Fibroblast of lung (primary cell): ENCODE measurements around the gene NRARP.

Experiments
- EZH2 ChIP-seq: IDR thresholded peaks from 2 replicates; pipeline ENCODE4 v1.5.1; 2012; ENCODE audit warnings: low read length, control low read depth, mild to moderate bottlenecking; ENCODE audit errors: missing control alignments
- TF ChIP-seq, protein P1 (sequence below), 2 donors: IDR thresholded peaks in 1 of 2; conservative IDR thresholded peaks in 1 of 2; 1 replicate in 1 of 2; 2 replicates in 1 of 2; pipeline ENCODE4 v1.5.1; 2011 to 2012; ENCODE audit warnings: low read length in 2 of 2, control low read depth in 1 of 2, inconsistent platforms in 1 of 2, low read depth in 1 of 2, mild to moderate bottlenecking in 1 of 2

- TF ChIP-seq, protein P1, sequence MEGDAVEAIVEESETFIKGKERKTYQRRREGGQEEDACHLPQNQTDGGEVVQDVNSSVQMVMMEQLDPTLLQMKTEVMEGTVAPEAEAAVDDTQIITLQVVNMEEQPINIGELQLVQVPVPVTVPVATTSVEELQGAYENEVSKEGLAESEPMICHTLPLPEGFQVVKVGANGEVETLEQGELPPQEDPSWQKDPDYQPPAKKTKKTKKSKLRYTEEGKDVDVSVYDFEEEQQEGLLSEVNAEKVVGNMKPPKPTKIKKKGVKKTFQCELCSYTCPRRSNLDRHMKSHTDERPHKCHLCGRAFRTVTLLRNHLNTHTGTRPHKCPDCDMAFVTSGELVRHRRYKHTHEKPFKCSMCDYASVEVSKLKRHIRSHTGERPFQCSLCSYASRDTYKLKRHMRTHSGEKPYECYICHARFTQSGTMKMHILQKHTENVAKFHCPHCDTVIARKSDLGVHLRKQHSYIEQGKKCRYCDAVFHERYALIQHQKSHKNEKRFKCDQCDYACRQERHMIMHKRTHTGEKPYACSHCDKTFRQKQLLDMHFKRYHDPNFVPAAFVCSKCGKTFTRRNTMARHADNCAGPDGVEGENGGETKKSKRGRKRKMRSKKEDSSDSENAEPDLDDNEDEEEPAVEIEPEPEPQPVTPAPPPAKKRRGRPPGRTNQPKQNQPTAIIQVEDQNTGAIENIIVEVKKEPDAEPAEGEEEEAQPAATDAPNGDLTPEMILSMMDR (conservative IDR thresholded peaks at IDR 0.05 in 1 of 2, IDR thresholded peaks at IDR 0.05 in 1 of 2; ENCODE audit: low read depth in 1 of 2, low read length in 2 of 2), result no peak
- TF ChIP-seq EZH2, result no peak
Measured at GRCh38 chr9:137347928-137348327, 45.9 kb upstream of the NRARP start.
